Measurements from ENCODE around the gene GBGT1.
A peak's percentile ranks its signal among the peaks of the same experiment; 100 is the strongest.

Gene GBGT1

GRCh38 chr9:133144142-133144903 lies 19.4 kb downstream of the GBGT1 start:
- DNase-seq: peak; percentile 83

GRCh38 chr9:133143639-133144141 lies 20.0 kb downstream of the GBGT1 start:
- DNase-seq: no peak

GRCh38 chr9:133142684-133143622 lies 20.8 kb downstream of the GBGT1 start:
- DNase-seq: no peak

- no peak for DNase-seq
Measured at GRCh38 chr9:133141833-133142595, 21.7 kb downstream of the GBGT1 start.

- DNase-seq: no peak
Measured at GRCh38 chr9:133140606-133141005, 23.1 kb downstream of the GBGT1 start.

GRCh38 chr9:133140174-133140505 lies 23.6 kb downstream of the GBGT1 start:
- DNase-seq: no peak

- no peak for DNase-seq
Measured at GRCh38 chr9:133139246-133140173, 24.2 kb downstream of the GBGT1 start.

- no peak for DNase-seq
Measured at GRCh38 chr9:133137451-133138231, 26.1 kb downstream of the GBGT1 start.

- no peak for DNase-seq
Measured at GRCh38 chr9:133135146-133135745, 28.5 kb downstream of the GBGT1 start.

- DNase-seq: no peak
Measured at GRCh38 chr9:133134388-133135145, 29.1 kb downstream of the GBGT1 start.

- no peak for DNase-seq
Measured at GRCh38 chr9:133133681-133134387, 29.9 kb downstream of the GBGT1 start.

- DNase-seq: no peak
Measured at GRCh38 chr9:133132174-133132573, 31.5 kb downstream of the GBGT1 start.

GRCh38 chr9:133131506-133131905 lies 32.2 kb downstream of the GBGT1 start:
- no peak for DNase-seq

GRCh38 chr9:133130685-133131244 lies 32.9 kb downstream of the GBGT1 start:
- no peak for DNase-seq

GRCh38 chr9:133129001-133129795 lies 34.5 kb downstream of the GBGT1 start:
- DNase-seq: no peak

GRCh38 chr9:133128152-133128551 lies 35.6 kb downstream of the GBGT1 start:
- no peak for DNase-seq

- no peak for DNase-seq
Measured at GRCh38 chr9:133127340-133127981, 36.3 kb downstream of the GBGT1 start.

Measured in right kidney (tissue), 1 donor.